Measurements from ENCODE around the gene RGS13.

The RGS13 gene

GRCh38 chr1:192635939-192636338, at the start of gene RGS13:
Gene RGS13, plus strand, starts transcription at chr1:192636147. Its CDS starts 8,188 bp downstream, at chr1:192644335.
- H3K9me3 ChIP-seq (ENCODE audit: control insufficient read depth in 2 of 2, low read length in 2 of 2) = no peaks in the 10 kb centered on the region
- no peak within 1 kb of the TSS for H3K4me3 ChIP-seq (ENCODE audit: low read length in 2 of 2)
- H3K36me3 ChIP-seq (ENCODE audit: control insufficient read depth in 2 of 2, insufficient read depth in 2 of 2, low read length in 2 of 2) = no peaks in the 10 kb centered on the region
- H3K4me1 ChIP-seq (ENCODE audit: control insufficient read depth, insufficient read depth, low read length) = no peaks in the 10 kb centered on the region
- H3K27ac ChIP-seq (ENCODE audit: low read length) = no peak within 1 kb of the TSS
- no peaks in the 10 kb centered on the region for H3K27me3 ChIP-seq (ENCODE audit: control insufficient read depth in 1 of 2, insufficient read depth in 2 of 2, low read length in 2 of 2)
- no peak within 1 kb of the TSS for H3K9ac ChIP-seq (ENCODE audit: low read length in 2 of 2)

GRCh38 chr1:192587386-192588266, 48.3 kb upstream of the RGS13 start:
- no peak overlapping the region for H3K9ac ChIP-seq (ENCODE audit: low read length in 2 of 2)
- no peaks in the 10 kb centered on the region for H3K27me3 ChIP-seq (ENCODE audit: control insufficient read depth in 1 of 2, insufficient read depth in 2 of 2, low read length in 2 of 2)
- no peaks in the 10 kb centered on the region for H3K9me3 ChIP-seq (ENCODE audit: control insufficient read depth in 2 of 2, low read length in 2 of 2)
- no peaks in the 10 kb centered on the region for H3K4me1 ChIP-seq (ENCODE audit: control insufficient read depth, insufficient read depth, low read length)
- H3K36me3 ChIP-seq (ENCODE audit: control insufficient read depth in 2 of 2, insufficient read depth in 2 of 2, low read length in 2 of 2) = no peaks in the 10 kb centered on the region
- no peak overlapping the region for H3K4me3 ChIP-seq (ENCODE audit: low read length in 2 of 2)
- no peak overlapping the region for H3K27ac ChIP-seq (ENCODE audit: low read length)

GRCh38 chr1:192588546-192588945, 47.4 kb upstream of the RGS13 start:
- no peak overlapping the region for H3K27ac ChIP-seq (ENCODE audit: low read length)
- no peaks in the 10 kb centered on the region for H3K36me3 ChIP-seq (ENCODE audit: control insufficient read depth in 2 of 2, insufficient read depth in 2 of 2, low read length in 2 of 2)
- H3K9ac ChIP-seq (ENCODE audit: low read length in 2 of 2) = no peak overlapping the region
- no peaks in the 10 kb centered on the region for H3K4me1 ChIP-seq (ENCODE audit: control insufficient read depth, insufficient read depth, low read length)
- no peaks in the 10 kb centered on the region for H3K9me3 ChIP-seq (ENCODE audit: control insufficient read depth in 2 of 2, low read length in 2 of 2)
- no peaks in the 10 kb centered on the region for H3K27me3 ChIP-seq (ENCODE audit: control insufficient read depth in 1 of 2, insufficient read depth in 2 of 2, low read length in 2 of 2)
- no peak overlapping the region for H3K4me3 ChIP-seq (ENCODE audit: low read length in 2 of 2)

GRCh38 chr1:192589813-192590212, 46.1 kb upstream of the RGS13 start:
- H3K27ac ChIP-seq (ENCODE audit: low read length) = no peak overlapping the region
- H3K4me1 ChIP-seq (ENCODE audit: control insufficient read depth, insufficient read depth, low read length) = no peaks in the 10 kb centered on the region
- H3K9me3 ChIP-seq (ENCODE audit: control insufficient read depth in 2 of 2, low read length in 2 of 2) = no peaks in the 10 kb centered on the region
- H3K4me3 ChIP-seq (ENCODE audit: low read length in 2 of 2) = no peak overlapping the region
- H3K27me3 ChIP-seq (ENCODE audit: control insufficient read depth in 1 of 2, insufficient read depth in 2 of 2, low read length in 2 of 2) = no peaks in the 10 kb centered on the region
- no peaks in the 10 kb centered on the region for H3K36me3 ChIP-seq (ENCODE audit: control insufficient read depth in 2 of 2, insufficient read depth in 2 of 2, low read length in 2 of 2)
- H3K9ac ChIP-seq (ENCODE audit: low read length in 2 of 2) = no peak overlapping the region

GRCh38 chr1:192592517-192592916, 43.4 kb upstream of the RGS13 start:
- Histone ChIP-seq H3K9ac (ENCODE audit: low read length in 2 of 2) (peak overlapping the region in 1 of 2 donors; percentile 40), H3K27me3 (ENCODE audit: control insufficient read depth in 1 of 2, insufficient read depth in 2 of 2, low read length in 2 of 2) (no peaks in the 10 kb centered on the region), H3K4me3 (ENCODE audit: low read length in 2 of 2) (no peak overlapping the region), H3K4me1 (ENCODE audit: control insufficient read depth, insufficient read depth, low read length) (no peaks in the 10 kb centered on the region), H3K27ac (ENCODE audit: low read length) (peak overlapping the region; percentile 50), H3K36me3 (ENCODE audit: control insufficient read depth in 2 of 2, insufficient read depth in 2 of 2, low read length in 2 of 2) (no peaks in the 10 kb centered on the region), H3K9me3 (ENCODE audit: control insufficient read depth in 2 of 2, low read length in 2 of 2) (no peaks in the 10 kb centered on the region)

GRCh38 chr1:192592981-192593708, 42.8 kb upstream of the RGS13 start:
- Histone ChIP-seq H3K4me3 (ENCODE audit: low read length in 2 of 2) (no peak overlapping the region), H3K9ac (ENCODE audit: low read length in 2 of 2) (peak overlapping the region in 1 of 2 donors; percentile 40), H3K27me3 (ENCODE audit: control insufficient read depth in 1 of 2, insufficient read depth in 2 of 2, low read length in 2 of 2) (no peaks in the 10 kb centered on the region), H3K36me3 (ENCODE audit: control insufficient read depth in 2 of 2, insufficient read depth in 2 of 2, low read length in 2 of 2) (no peaks in the 10 kb centered on the region), H3K9me3 (ENCODE audit: control insufficient read depth in 2 of 2, low read length in 2 of 2) (no peaks in the 10 kb centered on the region), H3K4me1 (ENCODE audit: control insufficient read depth, insufficient read depth, low read length) (no peaks in the 10 kb centered on the region), H3K27ac (ENCODE audit: low read length) (peak overlapping the region; percentile 50)

- Histone ChIP-seq H3K4me1 (ENCODE audit: control insufficient read depth, insufficient read depth, low read length) (no peaks in the 10 kb centered on the region), H3K9me3 (ENCODE audit: control insufficient read depth in 2 of 2, low read length in 2 of 2) (no peaks in the 10 kb centered on the region), H3K27me3 (ENCODE audit: control insufficient read depth in 1 of 2, insufficient read depth in 2 of 2, low read length in 2 of 2) (no peaks in the 10 kb centered on the region), H3K9ac (ENCODE audit: low read length in 2 of 2) (no peak overlapping the region), H3K36me3 (ENCODE audit: control insufficient read depth in 2 of 2, insufficient read depth in 2 of 2, low read length in 2 of 2) (no peaks in the 10 kb centered on the region), H3K4me3 (ENCODE audit: low read length in 2 of 2) (no peak overlapping the region), H3K27ac (ENCODE audit: low read length) (no peak overlapping the region)
These were observed 40.6 kb upstream of the RGS13 start for GRCh38 chr1:192595299-192595698.

- Histone ChIP-seq H3K27ac (ENCODE audit: low read length) (no peak overlapping the region), H3K36me3 (ENCODE audit: control insufficient read depth in 2 of 2, insufficient read depth in 2 of 2, low read length in 2 of 2) (no peaks in the 10 kb centered on the region), H3K9ac (ENCODE audit: low read length in 2 of 2) (no peak overlapping the region), H3K9me3 (ENCODE audit: control insufficient read depth in 2 of 2, low read length in 2 of 2) (no peaks in the 10 kb centered on the region), H3K27me3 (ENCODE audit: control insufficient read depth in 1 of 2, insufficient read depth in 2 of 2, low read length in 2 of 2) (no peaks in the 10 kb centered on the region), H3K4me1 (ENCODE audit: control insufficient read depth, insufficient read depth, low read length) (no peaks in the 10 kb centered on the region), H3K4me3 (ENCODE audit: low read length in 2 of 2) (no peak overlapping the region)
These were observed 37.4 kb upstream of the RGS13 start for GRCh38 chr1:192598589-192598988.

GRCh38 chr1:192600275-192600674, 35.7 kb upstream of the RGS13 start:
- Histone ChIP-seq H3K27ac (ENCODE audit: low read length) (no peak overlapping the region), H3K36me3 (ENCODE audit: control insufficient read depth in 2 of 2, insufficient read depth in 2 of 2, low read length in 2 of 2) (no peaks in the 10 kb centered on the region), H3K9me3 (ENCODE audit: control insufficient read depth in 2 of 2, low read length in 2 of 2) (no peaks in the 10 kb centered on the region), H3K27me3 (ENCODE audit: control insufficient read depth in 1 of 2, insufficient read depth in 2 of 2, low read length in 2 of 2) (no peaks in the 10 kb centered on the region), H3K4me1 (ENCODE audit: control insufficient read depth, insufficient read depth, low read length) (no peaks in the 10 kb centered on the region), H3K4me3 (ENCODE audit: low read length in 2 of 2) (no peak overlapping the region), H3K9ac (ENCODE audit: low read length in 2 of 2) (no peak overlapping the region)

GRCh38 chr1:192601143-192601542, 34.8 kb upstream of the RGS13 start:
- H3K4me3 ChIP-seq (ENCODE audit: low read length in 2 of 2) = no peak overlapping the region
- no peaks in the 10 kb centered on the region for H3K9me3 ChIP-seq (ENCODE audit: control insufficient read depth in 2 of 2, low read length in 2 of 2)
- no peaks in the 10 kb centered on the region for H3K4me1 ChIP-seq (ENCODE audit: control insufficient read depth, insufficient read depth, low read length)
- no peaks in the 10 kb centered on the region for H3K36me3 ChIP-seq (ENCODE audit: control insufficient read depth in 2 of 2, insufficient read depth in 2 of 2, low read length in 2 of 2)
- H3K27ac ChIP-seq (ENCODE audit: low read length) = no peak overlapping the region
- H3K27me3 ChIP-seq (ENCODE audit: control insufficient read depth in 1 of 2, insufficient read depth in 2 of 2, low read length in 2 of 2) = no peaks in the 10 kb centered on the region
- no peak overlapping the region for H3K9ac ChIP-seq (ENCODE audit: low read length in 2 of 2)

- H3K27me3 ChIP-seq (ENCODE audit: control insufficient read depth in 1 of 2, insufficient read depth in 2 of 2, low read length in 2 of 2) = no peaks in the 10 kb centered on the region
These were observed 34.4 kb upstream of the RGS13 start for GRCh38 chr1:192601567-192601966.

More at GRCh38 chr1:192601567-192601966, 34.4 kb upstream of the RGS13 start:
- Histone ChIP-seq H3K4me1 (ENCODE audit: control insufficient read depth, insufficient read depth, low read length) (no peaks in the 10 kb centered on the region), H3K9ac (ENCODE audit: low read length in 2 of 2) (no peak overlapping the region), H3K27ac (ENCODE audit: low read length) (no peak overlapping the region), H3K36me3 (ENCODE audit: control insufficient read depth in 2 of 2, insufficient read depth in 2 of 2, low read length in 2 of 2) (no peaks in the 10 kb centered on the region), H3K4me3 (ENCODE audit: low read length in 2 of 2) (no peak overlapping the region), H3K9me3 (ENCODE audit: control insufficient read depth in 2 of 2, low read length in 2 of 2) (no peaks in the 10 kb centered on the region)
